ENCODE measurements around the gene TTC39B.

The TTC39B gene

GRCh38 chr9:15306757-15307522 is at the start of gene TTC39B:
TTC39B (minus strand) TSS chr9:15307216; CDS start chr9:15307125, 91 bp downstream.
- peak within 1 kb of the TSS; percentile 85 for H3K4me3 ChIP-seq (replicated peaks; ENCODE audit: low read depth, low read length)
- TF ChIP-seq, protein P1, sequence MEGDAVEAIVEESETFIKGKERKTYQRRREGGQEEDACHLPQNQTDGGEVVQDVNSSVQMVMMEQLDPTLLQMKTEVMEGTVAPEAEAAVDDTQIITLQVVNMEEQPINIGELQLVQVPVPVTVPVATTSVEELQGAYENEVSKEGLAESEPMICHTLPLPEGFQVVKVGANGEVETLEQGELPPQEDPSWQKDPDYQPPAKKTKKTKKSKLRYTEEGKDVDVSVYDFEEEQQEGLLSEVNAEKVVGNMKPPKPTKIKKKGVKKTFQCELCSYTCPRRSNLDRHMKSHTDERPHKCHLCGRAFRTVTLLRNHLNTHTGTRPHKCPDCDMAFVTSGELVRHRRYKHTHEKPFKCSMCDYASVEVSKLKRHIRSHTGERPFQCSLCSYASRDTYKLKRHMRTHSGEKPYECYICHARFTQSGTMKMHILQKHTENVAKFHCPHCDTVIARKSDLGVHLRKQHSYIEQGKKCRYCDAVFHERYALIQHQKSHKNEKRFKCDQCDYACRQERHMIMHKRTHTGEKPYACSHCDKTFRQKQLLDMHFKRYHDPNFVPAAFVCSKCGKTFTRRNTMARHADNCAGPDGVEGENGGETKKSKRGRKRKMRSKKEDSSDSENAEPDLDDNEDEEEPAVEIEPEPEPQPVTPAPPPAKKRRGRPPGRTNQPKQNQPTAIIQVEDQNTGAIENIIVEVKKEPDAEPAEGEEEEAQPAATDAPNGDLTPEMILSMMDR (IDR thresholded peaks at IDR 0.05; ENCODE audit: low read length, missing control alignments) = no peak
- DNase-seq (ENCODE audit: low read depth) = peak; percentile 89

DNA sequence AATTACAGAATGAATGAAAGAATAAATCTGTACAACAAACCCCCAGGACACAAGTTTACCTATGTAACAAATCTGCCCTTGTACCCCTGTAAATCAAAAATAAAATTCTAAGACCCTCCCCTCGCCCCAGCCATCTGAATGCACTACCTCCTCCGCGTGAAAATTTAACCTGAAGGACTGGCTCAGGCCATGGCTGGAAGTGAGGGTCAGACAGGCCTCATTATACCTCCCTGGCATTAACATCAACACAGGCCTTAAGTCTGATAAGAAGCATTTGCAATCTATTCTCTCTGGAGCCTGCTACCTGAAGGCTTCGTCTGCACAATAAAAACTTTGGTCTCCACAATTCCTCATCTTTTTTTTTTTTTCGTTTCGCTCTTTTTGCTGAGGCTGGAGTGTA is 48.7 kb upstream of the TTC39B start:
- no peak overlapping the region for H3K4me3 ChIP-seq (replicated peaks; ENCODE audit: low read depth, low read length)
- no peak for DNase-seq (ENCODE audit: low read depth)
- TF ChIP-seq, protein P1 (IDR thresholded peaks at IDR 0.05; ENCODE audit: low read length, missing control alignments) = no peak

- no peak for DNase-seq (ENCODE audit: low read depth)
- TF ChIP-seq, protein P1 (IDR thresholded peaks at IDR 0.05; ENCODE audit: low read length, missing control alignments) = no peak
Measured at GRCh38 chr9:15354713-15355112, 47.7 kb upstream of the TTC39B start.

GRCh38 chr9:15353892-15354291 is 46.9 kb upstream of the TTC39B start:
- TF ChIP-seq, protein P1 (IDR thresholded peaks at IDR 0.05; ENCODE audit: low read length, missing control alignments) = no peak
- no peak for DNase-seq (ENCODE audit: low read depth)
- H3K4me3 ChIP-seq (replicated peaks; ENCODE audit: low read depth, low read length) = no peak overlapping the region

More at GRCh38 chr9:15354713-15355112, 47.7 kb upstream of the TTC39B start:
- no peak overlapping the region for H3K4me3 ChIP-seq (replicated peaks; ENCODE audit: low read depth, low read length)

- H3K4me3 ChIP-seq (replicated peaks; ENCODE audit: low read depth, low read length) = no peak overlapping the region
- TF ChIP-seq, protein P1 (IDR thresholded peaks at IDR 0.05; ENCODE audit: low read length, missing control alignments) = no peak
- DNase-seq (ENCODE audit: low read depth) = no peak
Measured at GRCh38 chr9:15352306-15352705, 45.3 kb upstream of the TTC39B start.

DNA sequence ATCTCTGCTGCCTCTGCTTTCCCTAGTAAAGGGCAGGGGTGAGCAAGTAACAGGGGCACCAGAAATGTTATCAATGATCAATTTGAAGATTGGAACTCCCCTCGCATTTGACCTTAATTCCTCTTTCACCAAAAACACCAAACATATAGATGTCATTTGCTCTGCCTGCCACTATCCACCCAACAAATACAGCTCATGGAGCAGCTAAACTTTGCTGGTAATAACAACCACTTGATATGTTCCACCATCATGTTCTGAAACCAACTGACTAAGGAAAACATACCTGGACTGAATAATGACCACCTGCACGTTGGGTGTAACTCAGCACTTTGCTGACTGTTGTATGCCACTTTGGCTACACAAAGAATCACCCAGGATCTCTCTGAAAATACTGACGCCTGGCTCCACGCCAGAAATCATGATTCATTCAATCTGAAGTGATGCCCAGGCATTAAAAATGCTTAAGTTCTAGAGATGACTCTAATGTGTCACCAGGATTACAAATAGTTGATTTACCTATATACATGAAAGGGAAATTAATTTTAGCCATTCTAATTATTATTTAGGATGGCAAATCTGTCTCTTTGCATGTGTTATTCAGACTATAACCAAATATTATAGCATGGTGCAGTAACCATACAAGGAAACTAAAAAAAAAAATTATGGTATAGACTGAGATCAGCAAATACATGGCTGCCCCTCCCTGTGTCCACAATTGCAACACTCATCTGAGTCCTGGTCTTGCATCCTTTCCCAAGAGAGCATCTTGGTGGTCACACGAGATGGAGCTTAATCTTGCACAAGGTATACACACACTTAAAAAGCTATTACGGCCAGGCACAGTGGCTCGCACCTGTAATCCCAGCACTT is 43.1 kb upstream of the TTC39B start:
- TF ChIP-seq, protein P1 (IDR thresholded peaks at IDR 0.05; ENCODE audit: low read length, missing control alignments) = no peak
- DNase-seq (ENCODE audit: low read depth) = peak; percentile 33
- H3K4me3 ChIP-seq (replicated peaks; ENCODE audit: low read depth, low read length) = no peak overlapping the region

All from fibroblast of pulmonary artery (primary cell).